ENCODE results near the gene GCC1.
A peak's percentile ranks its signal among the peaks of the same experiment; 100 is the strongest.

GCC1 gene

GRCh38 chr7:127585044-127585953 lies at the start of gene GCC1:
Gene GCC1 (minus strand): TSS chr7:127585596. CDS start chr7:127585182, 414 bp downstream.
- peak; percentile 99 for DNase-seq

DNA sequence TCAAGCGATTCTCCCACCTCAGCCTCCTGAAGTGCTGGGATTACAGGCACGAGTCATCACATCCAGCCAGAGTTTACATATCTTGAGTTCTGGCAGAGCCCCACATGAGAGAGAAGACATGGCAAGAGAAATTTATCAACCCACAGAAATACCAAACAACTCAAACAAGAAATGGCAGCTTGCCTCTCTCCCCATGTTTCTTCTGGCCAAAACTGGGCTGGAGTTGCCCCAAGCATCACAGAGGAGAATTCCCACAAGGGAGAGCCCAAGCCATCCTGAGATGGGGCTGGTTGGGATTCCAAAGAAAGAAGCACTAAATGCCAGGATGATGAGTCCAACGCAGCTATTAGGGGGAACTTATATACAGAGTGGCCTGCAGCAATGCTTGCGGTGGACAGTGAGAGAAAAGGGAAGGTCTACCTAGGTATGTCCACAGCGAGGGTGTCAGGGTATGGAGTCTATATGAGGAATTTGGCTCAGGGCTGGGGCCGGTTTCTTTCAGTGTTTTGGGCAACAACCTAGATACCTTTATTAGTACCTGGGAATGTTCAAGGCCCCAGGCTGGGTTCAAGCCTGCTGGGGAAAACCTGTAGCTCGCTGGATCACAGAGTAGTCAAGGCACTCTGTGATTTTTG lies 47.0 kb upstream of the GCC1 start:
- DNase-seq: no peak

DNA sequence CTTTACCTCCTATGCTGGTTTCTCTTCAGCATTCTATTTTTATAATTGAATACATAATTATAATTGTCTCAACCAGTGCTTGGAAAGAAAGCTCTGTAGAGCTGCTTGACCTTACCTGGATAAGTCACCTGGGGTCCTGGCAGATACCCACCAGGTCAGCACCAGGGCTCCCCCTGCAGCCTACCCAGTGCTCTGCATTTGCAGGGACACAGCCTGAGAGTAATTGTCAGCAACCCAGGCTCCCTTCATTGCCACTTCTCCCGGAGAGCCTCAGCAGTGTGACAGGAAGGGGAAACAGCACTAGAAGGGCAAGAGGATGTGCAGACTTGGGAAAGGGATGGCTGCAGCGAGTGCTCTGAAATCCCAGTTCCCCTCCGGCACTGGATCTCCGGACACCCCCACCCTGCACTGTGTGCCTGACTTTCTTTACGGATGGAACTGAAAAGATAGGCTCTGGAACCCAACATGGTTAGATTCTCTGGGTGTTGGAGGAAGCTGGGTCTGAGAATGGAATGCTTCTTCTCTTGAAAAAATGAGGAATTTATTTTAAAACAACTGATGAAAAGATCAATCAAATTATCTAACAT lies 44.0 kb upstream of the GCC1 start:
- DNase-seq: peak; percentile 45

DNA sequence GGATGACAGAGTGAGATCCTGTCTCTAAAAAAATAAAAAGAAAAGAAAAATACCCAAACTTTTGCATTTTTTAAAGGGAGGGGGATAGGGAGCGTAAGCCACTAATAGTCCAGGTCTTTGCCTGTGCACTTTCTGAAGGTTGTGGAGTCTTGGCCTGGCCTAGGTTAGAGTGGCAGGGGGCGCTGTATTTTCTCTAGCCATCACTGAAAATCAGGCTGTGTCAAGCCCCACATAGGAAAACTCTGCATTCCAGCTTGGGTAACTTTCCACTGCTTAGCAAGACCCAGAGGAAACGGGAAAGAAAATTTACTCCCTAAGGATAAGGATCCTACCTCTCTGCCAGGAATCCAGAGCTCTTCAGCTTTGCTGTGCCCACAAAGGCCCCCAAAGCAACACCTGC lies 43.0 kb upstream of the GCC1 start:
- DNase-seq: no peak

- DNase-seq: no peak
These were observed 39.9 kb upstream of the GCC1 start for GRCh38 chr7:127625331-127625730.

DNA sequence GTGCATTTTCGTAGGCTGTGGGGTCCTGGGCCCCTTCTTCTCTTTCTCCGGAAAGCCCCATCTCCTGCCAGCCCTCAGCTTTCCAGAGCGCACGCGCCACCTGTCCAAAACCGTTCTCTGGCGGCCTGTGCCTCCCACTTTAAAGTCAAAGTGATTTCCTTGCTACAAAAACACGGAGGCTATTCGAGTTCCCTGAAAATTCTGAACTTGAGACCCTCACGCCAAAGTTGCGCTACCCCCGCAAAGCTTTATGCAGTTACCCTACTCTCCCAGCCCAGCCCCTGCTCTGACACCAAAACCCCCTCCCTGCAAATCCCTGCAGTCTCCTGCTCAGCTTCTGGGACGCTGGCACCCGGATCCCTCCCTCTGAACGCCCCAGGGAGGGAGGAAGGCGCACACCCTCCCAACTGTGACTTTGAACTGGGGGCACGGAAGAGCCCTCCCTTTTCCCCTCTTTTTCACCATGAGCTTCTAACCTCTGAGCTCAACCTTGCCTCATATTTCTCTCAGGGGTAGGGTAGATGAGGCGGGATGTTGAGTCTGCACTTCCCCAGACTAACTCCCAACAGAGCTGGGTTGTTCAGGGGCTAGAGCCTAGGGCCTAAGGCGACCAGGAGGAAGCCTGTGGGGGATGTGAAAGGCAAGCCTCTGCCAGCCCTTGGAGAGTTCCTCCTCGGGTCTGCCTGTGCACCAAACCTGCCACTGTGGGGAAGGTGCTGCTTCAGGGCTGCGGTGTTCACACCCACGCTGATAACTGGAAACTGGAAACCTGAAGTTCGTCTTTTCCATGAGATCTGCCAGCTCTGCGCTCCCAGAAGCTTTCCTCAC lies 35.2 kb upstream of the GCC1 start:
- no peak for DNase-seq

DNA sequence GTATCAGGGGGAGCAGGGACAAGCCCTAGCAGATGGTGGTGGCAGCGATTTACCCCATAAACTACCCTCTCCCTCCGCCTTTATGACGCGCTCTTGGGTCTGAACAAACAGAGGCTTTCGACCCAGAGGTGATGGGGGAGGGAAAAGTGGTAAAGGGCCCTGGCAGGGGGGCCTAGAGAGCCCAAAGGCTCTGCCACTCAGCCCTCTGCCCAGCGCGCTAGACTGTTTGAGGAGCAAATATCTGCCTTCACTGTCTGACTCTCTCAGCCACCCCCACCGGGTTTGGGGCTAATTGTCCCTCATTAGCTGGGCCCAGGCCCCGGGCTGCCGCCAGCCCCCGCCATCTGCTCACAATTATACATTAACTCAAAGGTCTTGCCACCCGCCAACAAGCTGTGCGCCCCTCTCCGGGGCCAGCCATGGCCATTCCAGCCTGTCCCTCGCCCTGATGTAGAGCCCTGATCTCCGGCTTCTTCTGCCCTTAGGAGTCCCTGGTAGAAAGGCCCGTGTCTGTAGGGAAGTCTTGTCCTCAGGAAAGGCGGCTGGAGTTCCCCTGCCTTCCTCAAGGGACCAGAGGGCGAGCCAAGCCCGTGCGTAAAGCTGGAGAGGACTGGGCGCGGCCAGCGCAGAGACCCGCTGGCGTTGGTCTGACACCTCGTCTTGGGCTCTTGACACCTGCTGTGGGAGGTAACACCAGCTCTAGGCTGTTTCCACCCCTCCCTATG lies 34.4 kb upstream of the GCC1 start:
- no peak for DNase-seq

DNA sequence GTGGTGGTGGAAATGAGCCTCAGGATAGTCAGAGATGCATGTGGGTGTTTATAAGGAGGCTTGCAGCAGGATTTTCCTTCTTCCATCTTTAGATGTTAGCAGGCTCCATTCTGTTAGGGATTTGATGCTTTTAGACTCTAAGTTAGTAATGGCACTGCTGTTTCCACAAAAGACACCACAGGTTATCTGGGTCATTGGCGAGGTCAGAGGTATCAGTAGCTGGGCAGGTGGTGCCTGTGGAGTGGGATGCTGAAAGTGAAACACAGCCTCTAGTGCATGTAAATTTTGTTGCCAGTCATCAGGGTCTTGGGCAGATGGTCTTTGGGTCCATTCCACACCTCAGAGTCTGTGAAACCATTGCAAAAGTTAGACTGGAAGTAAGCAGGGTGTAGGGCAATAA lies 33.4 kb upstream of the GCC1 start:
- DNase-seq: no peak

GRCh38 chr7:127618042-127618441 lies 32.6 kb upstream of the GCC1 start, which contains the start of gene PAX4:
Gene PAX4 (minus strand): TSS chr7:127618142. CDS start chr7:127615928, 2,214 bp downstream.
- DNase-seq: no peak

- DNase-seq: no peak
These were observed 31.3 kb upstream of the GCC1 start for GRCh38 chr7:127616724-127617123.

GRCh38 chr7:127612263-127612662 lies 26.9 kb upstream of the GCC1 start:
- no peak for DNase-seq

- DNase-seq: no peak
These were observed 23.9 kb upstream of the GCC1 start for GRCh38 chr7:127609297-127609696.

- no peak for DNase-seq
These were observed 23.1 kb upstream of the GCC1 start for GRCh38 chr7:127608446-127608845.

DNA sequence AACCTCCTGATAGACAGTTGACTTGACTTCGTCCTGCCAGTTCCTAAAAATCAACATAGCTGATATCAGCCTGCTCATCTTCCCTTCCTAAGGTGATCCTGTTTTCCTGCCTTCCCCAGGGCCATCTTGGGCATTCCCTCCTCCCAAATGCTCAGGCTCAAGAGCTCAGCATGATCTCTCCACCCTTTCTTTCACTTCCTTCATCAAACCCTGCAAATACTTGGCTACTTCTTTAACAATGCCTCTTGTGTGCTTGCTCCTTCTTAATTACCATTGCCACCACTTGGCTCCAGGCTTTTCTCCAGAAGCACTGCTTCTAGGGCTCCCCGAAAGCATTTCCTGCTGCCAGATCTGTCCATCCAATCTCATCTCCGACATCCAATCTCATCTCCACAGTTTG lies 15.5 kb upstream of the GCC1 start:
- DNase-seq: no peak

- DNase-seq: no peak
These were observed 12.9 kb upstream of the GCC1 start for GRCh38 chr7:127598318-127598717.

DNA sequence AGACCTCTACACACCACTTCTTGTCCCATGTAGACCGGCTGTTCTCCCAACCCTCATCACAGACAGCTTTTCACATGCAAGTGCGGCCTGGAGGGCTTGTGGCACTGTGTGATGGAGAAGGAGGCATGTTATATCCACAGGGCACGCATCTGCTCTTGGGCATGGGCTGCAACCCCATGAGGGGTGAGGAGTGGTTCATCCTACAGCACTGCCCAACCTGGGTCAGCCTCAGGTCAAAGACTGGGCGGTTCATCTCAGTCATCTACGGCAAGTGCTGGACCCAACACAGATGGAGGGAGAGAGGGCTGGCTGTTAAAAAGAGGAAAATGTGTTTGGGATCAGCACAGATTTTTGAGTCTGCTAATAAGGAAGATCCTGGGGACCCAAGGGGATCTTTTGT lies 10.3 kb upstream of the GCC1 start:
- DNase-seq: no peak

GRCh38 chr7:127594490-127594889 lies 9.1 kb upstream of the GCC1 start:
- DNase-seq: no peak

- no peak for DNase-seq
These were observed 7.2 kb upstream of the GCC1 start for GRCh38 chr7:127592550-127592949.

DNA sequence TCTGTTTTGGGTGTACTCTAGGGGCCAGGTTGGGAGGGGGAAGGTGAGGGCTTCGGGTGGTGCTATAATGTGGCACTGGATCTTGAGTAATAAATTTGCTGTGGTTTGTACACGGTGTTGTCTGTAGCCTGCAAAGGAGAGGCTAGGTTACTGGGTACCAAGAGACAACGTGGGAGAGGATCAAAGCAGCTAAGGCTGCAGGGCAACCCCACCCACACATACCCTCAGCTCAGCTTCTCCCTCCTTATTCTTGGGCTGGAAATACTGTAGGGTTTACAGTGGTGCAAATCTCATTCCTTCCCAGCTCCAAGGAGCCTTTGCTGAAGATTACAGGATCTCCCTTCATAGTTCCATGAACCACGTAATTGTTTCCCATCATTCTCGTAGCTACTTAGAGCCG lies 6.2 kb upstream of the GCC1 start:
- no peak for DNase-seq

DNA sequence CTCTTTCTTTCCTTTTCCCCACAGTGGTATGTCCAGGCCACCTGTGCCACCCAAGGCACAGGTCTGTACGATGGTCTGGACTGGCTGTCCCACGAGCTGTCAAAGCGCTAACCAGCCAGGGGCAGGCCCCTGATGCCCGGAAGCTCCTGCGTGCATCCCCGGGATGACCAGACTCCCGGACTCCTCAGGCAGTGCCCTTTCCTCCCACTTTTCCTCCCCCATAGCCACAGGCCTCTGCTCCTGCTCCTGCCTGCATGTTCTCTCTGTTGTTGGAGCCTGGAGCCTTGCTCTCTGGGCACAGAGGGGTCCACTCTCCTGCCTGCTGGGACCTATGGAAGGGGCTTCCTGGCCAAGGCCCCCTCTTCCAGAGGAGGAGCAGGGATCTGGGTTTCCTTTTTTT lies 5.8 kb upstream of the GCC1 start:
- no peak for DNase-seq

DNA sequence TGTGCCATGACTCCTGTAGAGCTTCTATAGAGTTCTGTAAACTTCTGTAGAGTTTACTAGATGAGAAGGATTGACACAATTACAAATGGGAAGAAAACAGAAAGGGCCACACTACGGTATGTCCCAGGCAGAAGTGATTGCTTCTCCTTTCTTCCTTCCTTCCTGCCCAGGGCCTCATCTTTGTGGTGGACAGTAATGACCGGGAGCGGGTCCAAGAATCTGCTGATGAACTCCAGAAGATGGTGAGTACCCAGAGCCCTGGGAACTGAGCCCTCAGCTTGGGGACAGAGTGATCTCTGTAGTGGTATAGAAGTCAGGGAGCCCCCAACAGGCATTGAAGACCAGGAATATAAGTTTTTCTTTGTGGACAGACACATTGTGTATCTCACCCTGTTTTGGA lies 4.5 kb upstream of the GCC1 start:
- no peak for DNase-seq

All from activated T-cell treated with anti-CD3 and anti-CD28 coated beads, Interleukin-2, amount 50 U/mL, for 1 hour (primary cell).